ENCODE results near the gene CNTNAP5.

DNA sequence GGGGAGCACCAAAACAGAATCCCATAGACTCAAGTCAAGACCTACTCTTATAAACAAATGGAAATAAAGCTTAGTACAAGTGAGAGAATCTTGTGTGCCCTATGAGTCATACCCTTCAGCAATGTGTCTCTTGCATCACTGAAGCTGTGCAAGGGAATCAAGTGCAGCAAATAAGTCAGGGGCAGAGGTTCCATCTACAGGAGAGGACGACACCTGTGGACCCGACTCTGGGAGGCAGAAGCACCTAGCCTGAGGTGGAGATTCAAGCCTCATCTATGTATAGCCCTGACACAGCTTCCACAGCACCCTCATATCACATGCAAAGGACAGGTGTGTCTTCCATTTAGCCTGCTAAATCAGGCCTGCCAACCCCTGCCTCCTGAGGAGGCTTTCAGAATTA is 298.2 kb downstream of the CNTNAP5 start:
- no peak for TF ChIP-seq REST (IDR thresholded peaks at IDR 0.05)
- no peak for TF ChIP-seq EGR1 (IDR thresholded peaks at IDR 0.05; ENCODE audit: low read depth in 2 of 2)
- TF ChIP-seq CTCF (IDR thresholded peaks at IDR 0.05; ENCODE audit: low read depth, low read length, missing input control), result no peak
- no peak for TF ChIP-seq GABPA (IDR thresholded peaks at IDR 0.05 in 1 of 2, conservative IDR thresholded peaks at IDR 0.05 in 1 of 2)
- TF ChIP-seq MAX (IDR thresholded peaks at IDR 0.05), result no peak
- no peak for TF ChIP-seq RAD21 (IDR thresholded peaks at IDR 0.05)
